Measurements from ENCODE around the gene BATF3. TPM values are rescaled to one million over a fixed set of nuclear protein-coding genes. Genes with fewer than 3 reads are reported as not detected.

The BATF3 gene, protein sequence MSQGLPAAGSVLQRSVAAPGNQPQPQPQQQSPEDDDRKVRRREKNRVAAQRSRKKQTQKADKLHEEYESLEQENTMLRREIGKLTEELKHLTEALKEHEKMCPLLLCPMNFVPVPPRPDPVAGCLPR
- 7.8 TPM for polyA plus RNA-seq (2013, experiment 1 of 2)
- 8.1 TPM for polyA plus RNA-seq (2013, experiment 2 of 2)

DNA sequence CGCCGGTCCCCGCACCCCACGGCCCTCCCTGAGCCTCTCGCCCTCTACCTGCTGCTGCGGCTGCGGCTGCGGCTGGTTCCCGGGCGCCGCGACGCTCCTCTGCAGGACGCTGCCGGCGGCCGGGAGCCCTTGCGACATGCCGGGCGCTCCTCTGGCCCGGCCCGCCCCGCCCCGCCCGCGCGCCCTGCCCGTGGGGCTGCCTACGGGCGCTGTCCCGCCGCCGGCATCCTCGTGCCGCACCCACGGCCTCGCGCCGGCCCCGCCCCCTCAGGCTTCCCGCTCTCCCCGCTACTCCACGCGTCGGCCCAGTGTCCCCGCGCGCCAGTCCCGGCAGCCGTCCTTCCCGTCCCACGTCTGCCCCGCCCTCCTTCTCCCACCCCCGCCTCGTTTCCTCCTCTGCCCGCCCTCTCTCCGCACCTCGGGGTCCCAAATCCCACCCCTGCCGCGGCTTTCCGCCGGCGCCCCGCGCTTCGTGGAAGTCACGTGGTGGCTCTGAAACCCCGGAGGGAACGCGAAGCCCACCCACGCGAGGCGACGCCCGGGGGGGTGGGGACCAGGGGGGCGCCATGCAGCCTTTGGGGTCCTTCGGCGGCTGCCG lies at the start of gene BATF3:
TSS of gene BATF3 (minus strand) at position 216 of the 598 bp plus-strand sequence. CDS start at position 138, 78 bp downstream.
- no peak within 1 kb of the TSS for H3K14ac ChIP-seq (ENCODE audit: low read length in 2 of 2)
- peaks cover 21% of the 10 kb centered on the region for H3K4me1 ChIP-seq (ENCODE audit: control insufficient read depth, insufficient read depth, low read depth, low read length)

DNA sequence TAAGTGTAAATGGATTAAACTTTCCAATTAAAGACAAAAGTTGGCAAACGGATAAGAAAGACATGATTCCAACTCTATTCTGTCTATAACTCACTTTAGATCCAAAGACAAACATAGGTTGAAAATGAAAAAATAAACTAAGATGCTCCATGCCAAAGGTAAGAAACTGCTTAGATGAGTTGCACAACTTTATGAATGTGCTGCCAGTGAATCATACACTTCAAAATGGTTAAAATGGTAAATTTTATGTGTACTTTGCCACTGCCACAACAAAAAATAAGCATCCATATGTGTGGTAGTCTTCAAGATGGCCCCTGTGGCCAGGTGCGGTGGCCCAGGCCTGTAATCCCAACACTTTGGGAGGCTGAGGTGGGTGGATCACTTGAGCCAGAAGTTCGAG lies 46.9 kb upstream of the BATF3 start:
- Histone ChIP-seq H3K4me1 (ENCODE audit: control insufficient read depth, insufficient read depth, low read depth, low read length) (no peaks in the 10 kb centered on the region), H2BK120ac (ENCODE audit: low read depth, low read length) (no peak overlapping the region), H3K14ac (ENCODE audit: low read length in 2 of 2) (no peak overlapping the region), H3K27ac (ENCODE audit: low read length, poor library complexity, severe bottlenecking) (no peak overlapping the region), H3K9me3 (ENCODE audit: control insufficient read depth, low read length) (no peaks in the 10 kb centered on the region), H3K9ac (ENCODE audit: low read length) (no peak overlapping the region), H4K91ac (ENCODE audit: low read length) (no peak overlapping the region), H3K27me3 (ENCODE audit: control insufficient read depth in 1 of 2, insufficient read depth in 1 of 2, low read length in 2 of 2) (no peaks in the 10 kb centered on the region), H2BK15ac (ENCODE audit: low read depth, poor library complexity, severe bottlenecking) (no peak overlapping the region), H3K36me3 (ENCODE audit: control insufficient read depth in 1 of 2, insufficient read depth in 2 of 2, low read depth in 1 of 2, low read length in 2 of 2) (no peaks in the 10 kb centered on the region), H4K8ac (ENCODE audit: low read length) (no peak overlapping the region), H2BK5ac (ENCODE audit: low read depth, low read length, poor library complexity, severe bottlenecking) (no peak overlapping the region), H3K18ac (ENCODE audit: low read depth in 1 of 2, low read length in 2 of 2) (no peak overlapping the region), H2BK12ac (ENCODE audit: low read length in 2 of 2) (no peak overlapping the region), H3K4me3 (ENCODE audit: insufficient read depth in 1 of 2, low read depth in 1 of 2, low read length in 2 of 2) (no peak overlapping the region), H3K4ac (ENCODE audit: low read depth in 1 of 2, low read length in 2 of 2) (no peak overlapping the region), H3K23ac (ENCODE audit: low read length in 2 of 2) (no peak overlapping the region), H3K4me2 (ENCODE audit: low read length, poor library complexity, severe bottlenecking) (no peak overlapping the region), H3K79me1 (replicated peaks; ENCODE audit: low read length, poor library complexity, severe bottlenecking) (peaks cover 15% of the 10 kb centered on the region), H2AFZ (ENCODE audit: low read depth, low read length) (no peak overlapping the region), H2AK5ac (ENCODE audit: low read length, severe bottlenecking) (no peak overlapping the region)
- DNase-seq = no peak
- 100% methylated on average over 1 of the region's 3 CpGs for WGBS

More for the DNA sequence above, at the start of gene BATF3:
- Histone ChIP-seq H2AFZ (ENCODE audit: low read depth, low read length) (no peak within 1 kb of the TSS), H3K4me2 (ENCODE audit: low read length, poor library complexity, severe bottlenecking) (peak within 1 kb of the TSS; percentile 95), H3K27ac (ENCODE audit: low read length, poor library complexity, severe bottlenecking) (no peak within 1 kb of the TSS), H3K4me3 (ENCODE audit: insufficient read depth in 1 of 2, low read depth in 1 of 2, low read length in 2 of 2) (peak within 1 kb of the TSS; percentile 58 to 78), H2BK12ac (ENCODE audit: low read length in 2 of 2) (no peak within 1 kb of the TSS), H2BK15ac (ENCODE audit: low read depth, poor library complexity, severe bottlenecking) (peak within 1 kb of the TSS; percentile 17), H3K23ac (ENCODE audit: low read length in 2 of 2) (no peak within 1 kb of the TSS), H3K9ac (ENCODE audit: low read length) (peak within 1 kb of the TSS; percentile 65), H3K4ac (ENCODE audit: low read depth in 1 of 2, low read length in 2 of 2) (peak within 1 kb of the TSS in 1 of 2 experiments; percentile 19), H3K36me3 (ENCODE audit: control insufficient read depth in 1 of 2, insufficient read depth in 2 of 2, low read depth in 1 of 2, low read length in 2 of 2) (no peaks in the 10 kb centered on the region), H3K9me3 (ENCODE audit: control insufficient read depth, low read length) (no peaks in the 10 kb centered on the region), H3K18ac (ENCODE audit: low read depth in 1 of 2, low read length in 2 of 2) (peak within 1 kb of the TSS in 1 of 2 experiments; percentile 71), H2AK5ac (ENCODE audit: low read length, severe bottlenecking) (no peak within 1 kb of the TSS), H2BK120ac (ENCODE audit: low read depth, low read length) (peak within 1 kb of the TSS; percentile 88), H4K91ac (ENCODE audit: low read length) (peak within 1 kb of the TSS; percentile 66), H3K79me1 (replicated peaks; ENCODE audit: low read length, poor library complexity, severe bottlenecking) (no peaks in the 10 kb centered on the region), H3K27me3 (ENCODE audit: control insufficient read depth in 1 of 2, insufficient read depth in 1 of 2, low read length in 2 of 2) (peaks cover 18 to 50% of the 10 kb centered on the region in 2 experiments), H2BK5ac (ENCODE audit: low read depth, low read length, poor library complexity, severe bottlenecking) (no peak within 1 kb of the TSS), H4K8ac (ENCODE audit: low read length) (peak within 1 kb of the TSS; percentile 64)
- 0% methylated on average over 61 of the region's 79 CpGs for WGBS
- DNase-seq = peak; percentile 55

DNA sequence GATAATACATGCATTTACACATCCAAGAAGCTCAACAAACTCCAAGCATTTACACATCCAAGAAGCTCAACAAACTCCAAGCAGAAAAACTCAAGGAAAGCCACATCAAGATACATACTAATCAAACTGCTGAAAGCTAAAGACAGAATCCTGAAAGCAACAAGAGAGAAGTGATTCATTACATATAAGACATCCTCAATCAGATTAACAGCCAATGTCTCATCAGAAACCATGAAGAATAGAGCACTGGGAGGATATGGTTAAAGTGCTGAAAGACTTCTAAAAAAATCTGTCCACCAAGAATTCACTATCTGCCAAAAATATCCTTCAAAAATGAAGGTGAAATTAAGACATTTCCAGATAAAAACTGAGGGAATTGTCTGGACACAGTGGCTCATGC lies 45.7 kb upstream of the BATF3 start:
- H2BK120ac ChIP-seq (ENCODE audit: low read depth, low read length) = no peak overlapping the region
- no peak overlapping the region for H2AFZ ChIP-seq (ENCODE audit: low read depth, low read length)
- no peak for DNase-seq
- H3K36me3 ChIP-seq (ENCODE audit: control insufficient read depth in 1 of 2, insufficient read depth in 2 of 2, low read depth in 1 of 2, low read length in 2 of 2) = peaks cover 0 to 4% of the 10 kb centered on the region in 2 experiments
- H2BK15ac ChIP-seq (ENCODE audit: low read depth, poor library complexity, severe bottlenecking) = no peak overlapping the region
- no peaks in the 10 kb centered on the region for H3K9me3 ChIP-seq (ENCODE audit: control insufficient read depth, low read length)
- H2BK12ac ChIP-seq (ENCODE audit: low read length in 2 of 2) = no peak overlapping the region
- peaks cover 15% of the 10 kb centered on the region for H3K79me1 ChIP-seq (replicated peaks; ENCODE audit: low read length, poor library complexity, severe bottlenecking)
- no peak overlapping the region for H3K4me2 ChIP-seq (ENCODE audit: low read length, poor library complexity, severe bottlenecking)
- H4K91ac ChIP-seq (ENCODE audit: low read length) = no peak overlapping the region
- H3K4me3 ChIP-seq (ENCODE audit: insufficient read depth in 1 of 2, low read depth in 1 of 2, low read length in 2 of 2) = no peak overlapping the region
- H3K18ac ChIP-seq (ENCODE audit: low read depth in 1 of 2, low read length in 2 of 2) = no peak overlapping the region
- H2BK5ac ChIP-seq (ENCODE audit: low read depth, low read length, poor library complexity, severe bottlenecking) = no peak overlapping the region
- H3K4ac ChIP-seq (ENCODE audit: low read depth in 1 of 2, low read length in 2 of 2) = no peak overlapping the region
- no peaks in the 10 kb centered on the region for H3K27me3 ChIP-seq (ENCODE audit: control insufficient read depth in 1 of 2, insufficient read depth in 1 of 2, low read length in 2 of 2)
- no peaks in the 10 kb centered on the region for H3K4me1 ChIP-seq (ENCODE audit: control insufficient read depth, insufficient read depth, low read depth, low read length)
- H2AK5ac ChIP-seq (ENCODE audit: low read length, severe bottlenecking) = no peak overlapping the region
- no peak overlapping the region for H3K9ac ChIP-seq (ENCODE audit: low read length)
- no peak overlapping the region for H3K27ac ChIP-seq (ENCODE audit: low read length, poor library complexity, severe bottlenecking)
- no peak overlapping the region for H3K23ac ChIP-seq (ENCODE audit: low read length in 2 of 2)
- no peak overlapping the region for H3K14ac ChIP-seq (ENCODE audit: low read length in 2 of 2)
- H4K8ac ChIP-seq (ENCODE audit: low read length) = no peak overlapping the region

DNA sequence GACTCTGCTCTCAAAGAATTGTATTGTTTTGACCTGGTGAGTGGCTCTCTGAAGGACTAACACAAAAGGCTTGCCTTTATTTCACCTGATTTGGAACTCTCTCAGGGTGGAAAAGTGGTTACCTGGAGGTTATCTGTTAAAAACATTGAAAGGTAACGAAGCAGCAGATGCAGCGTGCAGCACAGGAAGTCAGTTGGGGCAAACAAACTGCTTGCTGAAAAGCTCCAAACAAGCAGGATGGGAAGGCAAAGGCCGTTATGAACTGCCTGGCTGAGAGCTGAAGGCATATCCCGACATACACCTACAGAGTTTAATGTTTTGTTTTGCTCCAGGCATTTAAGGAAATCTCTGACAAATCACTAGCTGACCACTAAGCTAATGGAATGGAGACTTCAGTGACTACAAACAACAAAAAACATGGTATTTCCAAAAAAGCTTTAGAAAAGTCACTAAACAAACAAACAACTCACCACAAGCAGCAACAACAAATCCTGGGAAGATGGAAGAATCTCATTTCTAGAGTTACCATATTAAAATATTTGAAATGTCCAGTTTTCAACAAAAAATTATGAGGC lies 44.3 kb upstream of the BATF3 start:
- H3K23ac ChIP-seq (ENCODE audit: low read length in 2 of 2) = no peak overlapping the region
- peaks cover 15% of the 10 kb centered on the region for H3K79me1 ChIP-seq (replicated peaks; ENCODE audit: low read length, poor library complexity, severe bottlenecking)
- H2BK12ac ChIP-seq (ENCODE audit: low read length in 2 of 2) = no peak overlapping the region
- peaks cover 0 to 4% of the 10 kb centered on the region in 2 experiments for H3K36me3 ChIP-seq (ENCODE audit: control insufficient read depth in 1 of 2, insufficient read depth in 2 of 2, low read depth in 1 of 2, low read length in 2 of 2)
- H2AK5ac ChIP-seq (ENCODE audit: low read length, severe bottlenecking) = no peak overlapping the region
- H3K9ac ChIP-seq (ENCODE audit: low read length) = no peak overlapping the region
- H2BK15ac ChIP-seq (ENCODE audit: low read depth, poor library complexity, severe bottlenecking) = no peak overlapping the region
- H3K27ac ChIP-seq (ENCODE audit: low read length, poor library complexity, severe bottlenecking) = no peak overlapping the region
- no peak overlapping the region for H2AFZ ChIP-seq (ENCODE audit: low read depth, low read length)
- H3K14ac ChIP-seq (ENCODE audit: low read length in 2 of 2) = no peak overlapping the region
- H3K18ac ChIP-seq (ENCODE audit: low read depth in 1 of 2, low read length in 2 of 2) = no peak overlapping the region
- no peak overlapping the region for H2BK120ac ChIP-seq (ENCODE audit: low read depth, low read length)
- no peak overlapping the region for H3K4me2 ChIP-seq (ENCODE audit: low read length, poor library complexity, severe bottlenecking)
- no peak overlapping the region for H2BK5ac ChIP-seq (ENCODE audit: low read depth, low read length, poor library complexity, severe bottlenecking)
- no peaks in the 10 kb centered on the region for H3K9me3 ChIP-seq (ENCODE audit: control insufficient read depth, low read length)
- H4K91ac ChIP-seq (ENCODE audit: low read length) = no peak overlapping the region
- peak; percentile 4 for DNase-seq
- H3K27me3 ChIP-seq (ENCODE audit: control insufficient read depth in 1 of 2, insufficient read depth in 1 of 2, low read length in 2 of 2) = no peaks in the 10 kb centered on the region
- H3K4me1 ChIP-seq (ENCODE audit: control insufficient read depth, insufficient read depth, low read depth, low read length) = no peaks in the 10 kb centered on the region
- H3K4me3 ChIP-seq (ENCODE audit: insufficient read depth in 1 of 2, low read depth in 1 of 2, low read length in 2 of 2) = no peak overlapping the region
- 76% methylated on average over 4 of the region's 4 CpGs for WGBS
- no peak overlapping the region for H4K8ac ChIP-seq (ENCODE audit: low read length)
- no peak overlapping the region for H3K4ac ChIP-seq (ENCODE audit: low read depth in 1 of 2, low read length in 2 of 2)
